Neural cell (in vitro differentiated cells): ENCODE results near the gene ZFP37. TPM values are rescaled to one million over a fixed set of nuclear protein-coding genes. Genes with fewer than 3 reads are reported as not detected.
"Not testable (repeated sequence)": the region's sequence is repeated elsewhere in the genome, so short reads cannot be mapped to it uniquely, and the experiment has no call there.

ENCODE experiments used
- H2AFZ ChIP-seq: fragments of 200-600, 300-800 bp; sonication (generic), shearing (Covaris generic); 2 replicates; pipeline ENCODE4 v1.6.0; 2014; ENCODE audit warnings: low read depth, mild to moderate bottlenecking, antibody characterized with exemption, low read length, moderate library complexity
- H3F3A ChIP-seq: fragments of 200-600 bp; shearing (Covaris generic); 2 replicates; pipeline ENCODE4 v1.6.1; 2016; ENCODE audit warnings: mild to moderate bottlenecking, moderate library complexity, mixed read lengths, antibody characterized with exemption, low read length; ENCODE audit not compliant: insufficient read depth, poor library complexity, severe bottlenecking
- H3K27ac ChIP-seq: fragments of 200-600, 300-800 bp; sonication (generic), shearing (Covaris generic); 2 replicates; pipeline ENCODE4 v1.5.1; 2014; ENCODE audit warnings: mild to moderate bottlenecking, low read length, moderate library complexity
- H3K27me3 ChIP-seq: fragments of 300-800, 200-600 bp; sonication (generic), shearing (Covaris generic); 2 replicates; pipeline ENCODE4 v1.6.0; 2014; ENCODE audit warnings: mild to moderate bottlenecking, low read depth, low read length, moderate library complexity; ENCODE audit not compliant: insufficient read depth
- H3K36me3 ChIP-seq: fragments of 300-800, 200-600 bp; sonication (generic), shearing (Covaris generic); 2 replicates; pipeline ENCODE4 v1.5.1; 2014; ENCODE audit warnings: mild to moderate bottlenecking, antibody characterized with exemption, low read length, moderate library complexity; ENCODE audit not compliant: insufficient read depth
- H3K4me2 ChIP-seq: fragments of 300-800, 200-600 bp; sonication (generic), shearing (Covaris generic); 2 replicates; pipeline ENCODE4 v1.6.0; 2014; ENCODE audit warnings: mild to moderate bottlenecking, low read length
- H3K4me3 ChIP-seq: fragments of 300-800, 200-600 bp; sonication (generic), shearing (Covaris generic); 2 replicates; pipeline ENCODE4 v1.5.1; 2014; ENCODE audit warnings: mild to moderate bottlenecking, low read length, moderate library complexity
- H3K79me2 ChIP-seq: fragments of 200-600 bp; shearing (Covaris generic); replicated peaks from 2 replicates; pipeline ENCODE4 v1.6.0; 2014; ENCODE audit warnings: mild to moderate bottlenecking, low read length, moderate library complexity; ENCODE audit not compliant: insufficient read depth
- H3K9ac ChIP-seq: fragments of 300-800, 200-600 bp; sonication (generic), shearing (Covaris generic); 2 replicates; pipeline ENCODE4 v1.6.1; 2016; ENCODE audit warnings: mild to moderate bottlenecking, low read length, mixed read lengths
- H3K9me2 ChIP-seq: fragments of 200-600 bp; shearing (Covaris generic); 2 replicates; pipeline ENCODE4 v1.6.1; 2016; ENCODE audit warnings: mild to moderate bottlenecking, low read length, mixed read lengths; ENCODE audit not compliant: insufficient read depth
- H3K9me3 ChIP-seq: fragments of 200-600, 300-800 bp; sonication (generic), shearing (Covaris generic); 2 replicates; pipeline ENCODE4 v1.6.1; 2016; ENCODE audit warnings: mild to moderate bottlenecking, mixed run types, low read length, moderate library complexity, mixed read lengths
- H4K20me1 ChIP-seq: fragments of 200-600 bp; shearing (Covaris generic); 2 replicates; pipeline ENCODE4 v1.6.1; 2016; ENCODE audit warnings: mild to moderate bottlenecking, mixed run types; ENCODE audit not compliant: insufficient read depth
- EP300 ChIP-seq: fragments of 450-650 bp; conservative IDR thresholded peaks from 2 replicates; pipeline ENCODE4 v1.6.1; 2014; ENCODE audit warnings: antibody characterized with exemption, mild to moderate bottlenecking, moderate library complexity; ENCODE audit not compliant: poor library complexity, severe bottlenecking
- EZH2 ChIP-seq: fragments of 200-600, 300-800 bp; shearing (Covaris generic), sonication (generic); IDR thresholded peaks from 2 replicates; pipeline ENCODE4 v1.6.1; 2014; ENCODE audit warnings: antibody characterized with exemption, low read length, borderline replicate concordance, mild to moderate bottlenecking; ENCODE audit not compliant: insufficient read depth, poor library complexity, severe bottlenecking
- MXI1 ChIP-seq: fragments of 450-650 bp; conservative IDR thresholded peaks from 2 replicates; pipeline ENCODE4 v1.6.1; 2014; ENCODE audit warnings: antibody characterized with exemption, mild to moderate bottlenecking; ENCODE audit not compliant: poor library complexity, severe bottlenecking
- POLR2AphosphoS5 ChIP-seq: IDR thresholded peaks from 2 replicates; pipeline ENCODE4 v1.6.1; 2012
- RAD21 ChIP-seq: fragments of 450-650 bp; conservative IDR thresholded peaks from 2 replicates; pipeline ENCODE4 v1.6.1; 2014; ENCODE audit warnings: antibody characterized with exemption, mild to moderate bottlenecking, moderate library complexity
- SMC3 ChIP-seq: fragments of 450-650 bp; conservative IDR thresholded peaks from 2 replicates; pipeline ENCODE4 v1.6.1; 2014; ENCODE audit warnings: antibody characterized with exemption, mild to moderate bottlenecking, moderate library complexity; ENCODE audit not compliant: poor library complexity
- TAF1 ChIP-seq: IDR thresholded peaks from 2 replicates; pipeline ENCODE4 v1.6.1; 2012; ENCODE audit warnings: low read depth
- polyA plus RNA-seq: library from polyadenylated mRNA; depleted of rRNA; stranded (reverse); fragments of >200 nt; gene quantifications from 2 replicates; pipeline ENCODE4 v1.2.3, GENCODE V29; 2014
- TF ChIP-seq, protein P1 (sequence below): IDR thresholded peaks from 2 replicates; pipeline ENCODE4 v1.6.1; 2012; ENCODE audit warnings: borderline replicate concordance
- TF ChIP-seq, protein P2 (sequence below): fragments of 450-650 bp; IDR thresholded peaks from 2 replicates; pipeline ENCODE4 v1.5.1; 2014; ENCODE audit warnings: antibody characterized with exemption, mild to moderate bottlenecking, moderate library complexity; ENCODE audit not compliant: poor library complexity, severe bottlenecking

ZFP37 gene
- polyA plus RNA-seq, 1 donor from 2014 or later, result 35.4 TPM

DNA sequence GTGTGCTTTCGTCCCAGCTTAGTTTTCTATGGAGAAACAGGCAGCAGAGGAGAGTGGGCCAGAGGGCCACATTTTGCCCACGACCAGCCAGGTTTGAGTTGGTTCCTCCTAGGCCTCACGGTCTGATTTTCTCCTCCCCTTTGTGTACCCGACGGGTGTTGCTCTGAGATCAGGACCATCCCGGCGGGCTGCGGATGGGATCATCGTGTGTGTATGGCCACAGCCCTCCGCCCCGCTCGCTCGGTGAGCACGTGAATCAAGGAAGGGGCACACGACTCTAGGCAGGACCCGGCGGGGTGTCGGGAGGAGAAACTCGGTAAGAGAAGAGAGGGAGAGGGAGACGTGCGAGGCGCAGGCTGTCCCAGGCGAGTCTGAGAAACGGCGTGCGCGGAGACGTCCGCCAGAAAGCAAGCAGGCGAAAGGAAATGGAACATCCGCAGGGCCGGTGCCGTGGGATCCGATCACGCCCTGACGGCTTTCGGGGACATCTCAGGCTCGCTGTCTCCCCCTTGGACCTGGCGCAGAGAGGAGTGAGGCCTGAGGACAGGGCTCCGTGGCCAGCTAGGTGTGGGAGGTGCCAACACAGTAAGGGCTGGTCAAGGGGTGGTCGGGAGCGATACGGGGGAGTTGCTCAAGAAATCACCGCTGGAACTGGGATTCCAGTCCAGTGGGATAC lies 5.9 kb upstream of the ZFP37 start:
- not testable (repeated sequence) for H3K9ac ChIP-seq, H3K79me2 ChIP-seq, H3K9me3 ChIP-seq, H4K20me1 ChIP-seq, H2AFZ ChIP-seq, H3K36me3 ChIP-seq, H3K9me2 ChIP-seq, H3K27ac ChIP-seq, H3K4me3 ChIP-seq, H3F3A ChIP-seq, H3K4me2 ChIP-seq
- peaks cover 27% of the 10 kb centered on the region for H3K27me3 ChIP-seq

DNA sequence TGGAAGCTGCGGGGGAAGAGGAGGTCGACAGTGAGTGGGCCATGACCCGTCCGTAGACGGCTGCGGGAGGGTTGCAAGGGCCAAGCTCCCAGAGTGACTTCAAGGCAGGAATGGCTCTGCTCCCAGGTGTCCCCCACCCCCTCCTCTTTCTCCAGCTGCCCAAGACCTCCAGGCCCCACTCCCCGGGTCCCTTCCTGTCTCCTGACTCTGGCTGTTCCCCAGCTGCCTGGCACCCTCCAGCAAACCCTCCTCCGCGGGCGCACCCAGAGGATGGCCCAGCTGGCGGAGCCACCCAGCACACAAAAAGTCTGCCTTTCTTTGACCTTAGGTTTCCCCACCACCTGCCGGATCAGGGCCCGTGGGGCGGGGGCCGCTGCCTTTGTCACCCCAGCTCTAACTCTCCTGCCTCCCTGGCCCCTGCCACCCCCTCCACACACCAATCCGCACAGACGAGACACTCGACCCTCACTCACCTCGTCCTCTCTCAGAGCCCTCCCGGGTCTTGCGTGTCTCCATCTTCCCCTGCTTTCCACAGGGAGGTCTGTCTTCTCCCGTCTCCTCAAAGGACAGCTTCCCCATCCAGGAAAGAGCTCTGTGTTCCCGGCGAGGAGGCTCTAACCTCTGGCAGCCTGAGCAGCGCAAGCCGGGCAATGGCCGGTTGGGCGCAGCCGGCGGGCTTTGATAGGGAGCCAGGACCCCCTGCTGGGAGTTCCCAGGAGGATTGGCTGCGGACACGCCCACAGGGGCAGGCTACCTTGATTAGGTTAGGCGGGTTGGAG lies 4.7 kb upstream of the ZFP37 start:
- not testable (repeated sequence) for H3K36me3 ChIP-seq, H2AFZ ChIP-seq, H3K79me2 ChIP-seq, H3K27ac ChIP-seq, H4K20me1 ChIP-seq, H3K4me3 ChIP-seq, H3K4me2 ChIP-seq, H3F3A ChIP-seq, H3K9ac ChIP-seq, H3K9me3 ChIP-seq, H3K9me2 ChIP-seq
- peaks cover 27% of the 10 kb centered on the region for H3K27me3 ChIP-seq

DNA sequence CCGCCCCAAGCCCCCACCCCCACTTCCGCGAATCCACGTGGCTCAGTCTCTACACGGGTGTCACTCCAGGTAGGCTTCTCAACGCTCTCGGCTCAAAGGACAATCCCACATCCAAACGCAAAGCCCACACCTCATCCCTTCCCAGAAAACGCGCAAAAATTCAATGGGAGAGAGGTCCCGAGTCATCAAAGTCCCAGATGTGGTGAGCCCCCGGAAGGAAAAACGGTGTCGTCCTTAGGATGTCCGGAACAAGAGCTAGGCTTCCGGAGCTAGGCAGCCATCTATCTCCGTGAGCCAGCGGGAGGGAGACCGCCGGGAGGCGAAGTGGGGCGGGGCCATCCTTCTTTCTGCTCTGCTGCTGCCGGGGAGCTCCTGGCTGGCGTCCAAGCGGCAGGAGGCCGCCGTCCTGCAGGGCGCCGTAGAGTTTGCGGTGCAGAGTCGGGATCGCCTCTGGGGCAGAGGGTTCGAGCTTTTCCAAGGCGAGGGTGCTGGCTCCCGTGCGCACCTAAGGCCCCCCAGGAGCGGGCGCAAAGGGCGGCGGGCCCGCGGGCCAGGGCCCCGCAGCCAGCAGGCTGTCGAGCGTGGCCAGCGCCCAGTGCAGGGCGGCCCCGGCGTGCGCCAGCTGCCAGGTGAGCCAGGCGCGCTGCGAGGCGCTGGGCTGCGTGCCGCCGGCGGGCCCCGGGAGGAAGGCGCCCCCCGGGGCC lies 3.2 kb upstream of the ZFP37 start:
- not testable (repeated sequence) for H2AFZ ChIP-seq, H3F3A ChIP-seq, H3K9ac ChIP-seq, H3K9me2 ChIP-seq, H3K4me3 ChIP-seq, H3K9me3 ChIP-seq, H4K20me1 ChIP-seq, H3K4me2 ChIP-seq, H3K27ac ChIP-seq, H3K36me3 ChIP-seq
- H3K79me2 ChIP-seq, result peaks cover 15% of the 10 kb centered on the region
- H3K27me3 ChIP-seq, result peaks cover 27% of the 10 kb centered on the region

DNA sequence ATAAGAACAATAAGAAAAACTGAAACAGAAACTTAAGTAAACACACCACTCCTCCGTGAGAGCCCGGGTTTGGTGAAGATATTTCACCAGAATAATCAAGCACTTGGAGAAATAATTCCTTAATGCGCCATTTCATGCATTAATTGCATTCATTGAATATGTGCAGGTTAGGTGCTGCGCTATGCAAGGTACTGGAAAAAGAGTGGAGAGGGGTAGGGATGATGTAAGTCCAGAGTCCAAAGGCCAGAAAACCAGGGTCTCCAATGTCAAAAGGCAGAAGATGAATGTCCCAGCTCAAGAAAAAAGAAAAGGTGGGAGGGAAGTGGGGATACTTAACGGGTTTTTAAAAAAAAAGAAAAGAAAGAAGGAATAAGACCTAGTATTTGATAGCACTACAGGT lies 669 bp upstream of the ZFP37 start:
- H3K27ac ChIP-seq, result peak overlapping the region; percentile 93
- peak overlapping the region; percentile 99 for H2AFZ ChIP-seq
- no peaks in the 10 kb centered on the region for H3K9me2 ChIP-seq

More for the DNA sequence above, 669 bp upstream of the ZFP37 start:
- Histone ChIP-seq H3K4me2 (peak overlapping the region; percentile 59), H3K79me2 (peaks cover 40% of the 10 kb centered on the region), H3K27me3 (peaks cover 24% of the 10 kb centered on the region), H3K36me3 (peaks cover 7% of the 10 kb centered on the region), H3K9me3 (peaks cover 21% of the 10 kb centered on the region), H4K20me1 (no peaks in the 10 kb centered on the region), H3K9ac (peak overlapping the region; percentile 97), H3K4me3 (peak overlapping the region; percentile 73), H3F3A (no peaks in the 10 kb centered on the region)
- no peak for TF ChIP-seq SMC3
- no peak for TF ChIP-seq EP300
- no peak for TF ChIP-seq EZH2
- TF ChIP-seq TAF1, result no peak
- TF ChIP-seq, protein P1, sequence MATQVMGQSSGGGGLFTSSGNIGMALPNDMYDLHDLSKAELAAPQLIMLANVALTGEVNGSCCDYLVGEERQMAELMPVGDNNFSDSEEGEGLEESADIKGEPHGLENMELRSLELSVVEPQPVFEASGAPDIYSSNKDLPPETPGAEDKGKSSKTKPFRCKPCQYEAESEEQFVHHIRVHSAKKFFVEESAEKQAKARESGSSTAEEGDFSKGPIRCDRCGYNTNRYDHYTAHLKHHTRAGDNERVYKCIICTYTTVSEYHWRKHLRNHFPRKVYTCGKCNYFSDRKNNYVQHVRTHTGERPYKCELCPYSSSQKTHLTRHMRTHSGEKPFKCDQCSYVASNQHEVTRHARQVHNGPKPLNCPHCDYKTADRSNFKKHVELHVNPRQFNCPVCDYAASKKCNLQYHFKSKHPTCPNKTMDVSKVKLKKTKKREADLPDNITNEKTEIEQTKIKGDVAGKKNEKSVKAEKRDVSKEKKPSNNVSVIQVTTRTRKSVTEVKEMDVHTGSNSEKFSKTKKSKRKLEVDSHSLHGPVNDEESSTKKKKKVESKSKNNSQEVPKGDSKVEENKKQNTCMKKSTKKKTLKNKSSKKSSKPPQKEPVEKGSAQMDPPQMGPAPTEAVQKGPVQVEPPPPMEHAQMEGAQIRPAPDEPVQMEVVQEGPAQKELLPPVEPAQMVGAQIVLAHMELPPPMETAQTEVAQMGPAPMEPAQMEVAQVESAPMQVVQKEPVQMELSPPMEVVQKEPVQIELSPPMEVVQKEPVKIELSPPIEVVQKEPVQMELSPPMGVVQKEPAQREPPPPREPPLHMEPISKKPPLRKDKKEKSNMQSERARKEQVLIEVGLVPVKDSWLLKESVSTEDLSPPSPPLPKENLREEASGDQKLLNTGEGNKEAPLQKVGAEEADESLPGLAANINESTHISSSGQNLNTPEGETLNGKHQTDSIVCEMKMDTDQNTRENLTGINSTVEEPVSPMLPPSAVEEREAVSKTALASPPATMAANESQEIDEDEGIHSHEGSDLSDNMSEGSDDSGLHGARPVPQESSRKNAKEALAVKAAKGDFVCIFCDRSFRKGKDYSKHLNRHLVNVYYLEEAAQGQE, result no peak
- TF ChIP-seq, protein P2, sequence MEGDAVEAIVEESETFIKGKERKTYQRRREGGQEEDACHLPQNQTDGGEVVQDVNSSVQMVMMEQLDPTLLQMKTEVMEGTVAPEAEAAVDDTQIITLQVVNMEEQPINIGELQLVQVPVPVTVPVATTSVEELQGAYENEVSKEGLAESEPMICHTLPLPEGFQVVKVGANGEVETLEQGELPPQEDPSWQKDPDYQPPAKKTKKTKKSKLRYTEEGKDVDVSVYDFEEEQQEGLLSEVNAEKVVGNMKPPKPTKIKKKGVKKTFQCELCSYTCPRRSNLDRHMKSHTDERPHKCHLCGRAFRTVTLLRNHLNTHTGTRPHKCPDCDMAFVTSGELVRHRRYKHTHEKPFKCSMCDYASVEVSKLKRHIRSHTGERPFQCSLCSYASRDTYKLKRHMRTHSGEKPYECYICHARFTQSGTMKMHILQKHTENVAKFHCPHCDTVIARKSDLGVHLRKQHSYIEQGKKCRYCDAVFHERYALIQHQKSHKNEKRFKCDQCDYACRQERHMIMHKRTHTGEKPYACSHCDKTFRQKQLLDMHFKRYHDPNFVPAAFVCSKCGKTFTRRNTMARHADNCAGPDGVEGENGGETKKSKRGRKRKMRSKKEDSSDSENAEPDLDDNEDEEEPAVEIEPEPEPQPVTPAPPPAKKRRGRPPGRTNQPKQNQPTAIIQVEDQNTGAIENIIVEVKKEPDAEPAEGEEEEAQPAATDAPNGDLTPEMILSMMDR, result no peak
- TF ChIP-seq RAD21, result no peak
- no peak for TF ChIP-seq MXI1
- no peak for TF ChIP-seq POLR2AphosphoS5
